ENCODE measurements around the gene SLC43A3. TPM values are rescaled to one million over a fixed set of nuclear protein-coding genes. Genes with fewer than 3 reads are reported as not detected.

The SLC43A3 gene
- total RNA-seq, 1 donor from 2014 or later = 53.5 TPM

DNA sequence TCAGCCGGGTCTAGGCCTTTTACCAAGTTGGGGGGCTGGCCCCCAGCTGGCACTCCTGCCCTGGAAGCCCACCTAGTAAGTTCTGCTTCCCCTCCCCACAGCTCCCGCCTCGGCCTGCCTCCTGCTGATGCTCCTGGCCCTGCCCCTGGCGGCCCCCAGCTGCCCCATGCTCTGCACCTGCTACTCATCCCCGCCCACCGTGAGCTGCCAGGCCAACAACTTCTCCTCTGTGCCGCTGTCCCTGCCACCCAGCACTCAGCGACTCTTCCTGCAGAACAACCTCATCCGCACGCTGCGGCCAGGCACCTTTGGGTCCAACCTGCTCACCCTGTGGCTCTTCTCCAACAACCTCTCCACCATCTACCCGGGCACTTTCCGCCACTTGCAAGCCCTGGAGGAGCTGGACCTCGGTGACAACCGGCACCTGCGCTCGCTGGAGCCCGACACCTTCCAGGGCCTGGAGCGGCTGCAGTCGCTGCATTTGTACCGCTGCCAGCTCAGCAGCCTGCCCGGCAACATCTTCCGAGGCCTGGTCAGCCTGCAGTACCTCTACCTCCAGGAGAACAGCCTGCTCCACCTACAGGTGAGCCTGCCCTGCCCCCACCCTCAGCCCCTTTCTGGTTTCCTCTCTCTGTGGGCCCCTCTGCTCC, 40.7 kb upstream of the SLC43A3 start:
- H3K27me3 ChIP-seq = no peaks in the 10 kb centered on the region
- no peaks in the 10 kb centered on the region for H3K4me1 ChIP-seq
- no peak for DNase-seq (ENCODE audit: extremely low spot score in 2 of 2)
- no peak overlapping the region for H3K4me3 ChIP-seq
- H3K9me3 ChIP-seq = no peaks in the 10 kb centered on the region
- H3K36me3 ChIP-seq = no peaks in the 10 kb centered on the region
- intact Hi-C loops (cut with DNase I) = no loop called here
- no peak overlapping the region for H3K27ac ChIP-seq
- TF ChIP-seq, protein P1, sequence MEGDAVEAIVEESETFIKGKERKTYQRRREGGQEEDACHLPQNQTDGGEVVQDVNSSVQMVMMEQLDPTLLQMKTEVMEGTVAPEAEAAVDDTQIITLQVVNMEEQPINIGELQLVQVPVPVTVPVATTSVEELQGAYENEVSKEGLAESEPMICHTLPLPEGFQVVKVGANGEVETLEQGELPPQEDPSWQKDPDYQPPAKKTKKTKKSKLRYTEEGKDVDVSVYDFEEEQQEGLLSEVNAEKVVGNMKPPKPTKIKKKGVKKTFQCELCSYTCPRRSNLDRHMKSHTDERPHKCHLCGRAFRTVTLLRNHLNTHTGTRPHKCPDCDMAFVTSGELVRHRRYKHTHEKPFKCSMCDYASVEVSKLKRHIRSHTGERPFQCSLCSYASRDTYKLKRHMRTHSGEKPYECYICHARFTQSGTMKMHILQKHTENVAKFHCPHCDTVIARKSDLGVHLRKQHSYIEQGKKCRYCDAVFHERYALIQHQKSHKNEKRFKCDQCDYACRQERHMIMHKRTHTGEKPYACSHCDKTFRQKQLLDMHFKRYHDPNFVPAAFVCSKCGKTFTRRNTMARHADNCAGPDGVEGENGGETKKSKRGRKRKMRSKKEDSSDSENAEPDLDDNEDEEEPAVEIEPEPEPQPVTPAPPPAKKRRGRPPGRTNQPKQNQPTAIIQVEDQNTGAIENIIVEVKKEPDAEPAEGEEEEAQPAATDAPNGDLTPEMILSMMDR (IDR thresholded peaks at IDR 0.05) = no peak
- no peak for TF ChIP-seq POLR2A (IDR thresholded peaks at IDR 0.05)
- no peak for TF ChIP-seq POLR2AphosphoS5 (IDR thresholded peaks at IDR 0.05; ENCODE audit: insufficient read depth in 1 of 2, low read depth in 1 of 2)

DNA sequence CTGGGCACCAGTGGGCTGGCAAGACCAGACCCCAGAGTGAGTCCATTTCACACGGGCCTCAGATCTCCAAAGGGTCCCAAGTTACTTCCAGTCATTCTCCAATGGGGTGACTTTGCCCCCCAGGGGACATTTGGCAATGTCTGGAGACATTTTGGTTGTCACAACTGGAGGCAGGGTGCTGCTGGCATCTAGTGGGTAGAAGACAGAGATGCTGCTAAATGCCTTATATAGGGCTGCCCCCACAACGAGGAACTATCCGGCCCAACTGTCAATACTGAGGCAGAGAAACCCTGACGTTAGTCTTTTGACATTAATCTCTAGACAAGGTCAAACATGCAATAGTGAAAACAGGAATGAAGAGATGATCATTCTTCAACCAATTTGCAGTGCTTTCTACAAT, 39.8 kb upstream of the SLC43A3 start:
- TF ChIP-seq, protein P1 (IDR thresholded peaks at IDR 0.05) = no peak
- TF ChIP-seq POLR2AphosphoS5 (IDR thresholded peaks at IDR 0.05; ENCODE audit: insufficient read depth in 1 of 2, low read depth in 1 of 2) (no peak), POLR2A (IDR thresholded peaks at IDR 0.05) (no peak)
- no peak overlapping the region for H3K27ac ChIP-seq
- H3K4me1 ChIP-seq = no peaks in the 10 kb centered on the region
- intact Hi-C loops (cut with DNase I) = no loop called here
- H3K27me3 ChIP-seq = no peaks in the 10 kb centered on the region
- H3K36me3 ChIP-seq = no peaks in the 10 kb centered on the region
- no peak overlapping the region for H3K4me3 ChIP-seq
- no peak for DNase-seq (ENCODE audit: extremely low spot score in 2 of 2)
- H3K9me3 ChIP-seq = no peaks in the 10 kb centered on the region

DNA sequence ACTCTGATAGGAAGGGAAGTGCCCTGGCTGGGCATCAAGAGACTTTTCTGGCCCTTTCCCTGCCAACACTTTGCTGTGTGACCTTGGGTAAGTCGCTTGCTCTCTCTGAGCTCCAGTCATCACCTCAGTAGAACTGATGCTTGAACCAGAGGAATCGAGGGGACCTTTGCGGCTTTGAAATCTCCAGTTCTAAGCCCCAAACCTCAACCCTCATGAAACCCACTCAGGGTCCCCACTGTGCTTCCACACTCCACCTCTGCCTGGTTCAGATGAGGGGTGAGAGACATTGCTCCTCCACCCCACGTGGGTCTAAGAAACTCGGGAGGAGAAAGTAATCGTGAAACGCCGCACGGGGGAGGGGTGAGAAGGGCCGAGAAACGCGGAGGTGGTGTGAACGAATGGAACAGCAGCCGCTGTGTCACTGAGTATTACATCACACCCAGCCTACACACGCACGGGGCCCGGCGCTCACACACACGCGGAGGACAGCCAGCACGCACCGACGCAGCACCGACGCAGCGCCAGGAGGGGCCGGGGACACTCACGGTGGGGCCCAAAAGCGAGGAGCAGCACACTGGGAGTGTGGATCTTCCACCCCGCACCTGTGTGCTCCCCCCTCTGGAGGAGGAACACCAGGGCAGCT, 37.7 kb upstream of the SLC43A3 start:
- no peaks in the 10 kb centered on the region for H3K36me3 ChIP-seq
- no peak overlapping the region for H3K27ac ChIP-seq
- no peak overlapping the region for H3K4me3 ChIP-seq
- no peak for DNase-seq (ENCODE audit: extremely low spot score in 2 of 2)
- TF ChIP-seq POLR2AphosphoS5 (IDR thresholded peaks at IDR 0.05; ENCODE audit: insufficient read depth in 1 of 2, low read depth in 1 of 2) (no peak), POLR2A (IDR thresholded peaks at IDR 0.05) (no peak)
- TF ChIP-seq, protein P1 (IDR thresholded peaks at IDR 0.05) = no peak
- H3K27me3 ChIP-seq = no peaks in the 10 kb centered on the region
- intact Hi-C loops (cut with DNase I) = loop anchor here (2.0 kb wide), 1 partner anchor 54 kb away; no protein-coding TSS in a partner anchor
- H3K9me3 ChIP-seq = no peaks in the 10 kb centered on the region
- peaks cover 15% of the 10 kb centered on the region for H3K4me1 ChIP-seq

DNA sequence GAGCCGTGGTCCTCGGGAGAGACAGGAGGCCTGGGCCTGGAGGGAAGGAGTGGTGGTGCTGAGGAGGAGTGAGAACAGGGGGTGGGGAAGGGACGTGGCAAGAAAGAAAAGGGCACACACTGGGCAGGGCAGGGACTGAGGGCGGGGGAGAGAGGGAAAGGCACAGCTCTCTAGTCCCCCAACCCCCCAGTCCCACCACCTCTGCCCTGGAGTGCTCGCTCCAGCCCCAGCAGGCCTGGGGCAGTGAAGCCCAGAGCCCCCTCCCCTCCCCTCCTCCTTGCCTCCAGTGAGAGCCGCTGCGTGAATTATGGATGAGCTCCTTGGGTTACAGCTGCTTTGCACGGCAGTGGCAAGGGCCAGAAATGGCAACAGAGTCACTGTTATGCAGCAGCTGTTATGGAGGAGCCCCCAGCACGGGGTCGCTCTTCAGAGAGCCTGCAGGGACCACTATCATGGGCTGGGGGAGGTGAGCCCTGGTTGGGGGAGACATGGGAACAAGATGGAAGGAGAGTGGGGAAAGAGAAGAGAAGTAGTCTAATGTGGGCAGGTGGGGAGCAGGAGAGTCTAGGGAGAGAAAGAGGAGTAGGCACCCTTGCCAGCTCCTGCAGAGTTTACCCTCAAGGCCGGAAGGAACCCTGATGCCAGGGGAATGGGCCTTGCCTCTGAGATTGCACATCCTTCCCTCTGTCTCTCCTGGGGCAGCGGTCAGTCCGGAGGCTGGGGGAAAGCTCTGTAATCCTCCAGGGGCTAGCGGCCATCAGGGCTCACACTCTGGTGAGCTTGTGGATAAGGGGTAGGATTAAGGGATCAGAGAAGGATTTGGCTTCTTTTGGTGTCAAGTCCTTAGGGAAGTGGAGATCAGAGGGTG, 37.0 kb upstream of the SLC43A3 start:
- no peaks in the 10 kb centered on the region for H3K27me3 ChIP-seq
- intact Hi-C loops (cut with DNase I) = loop anchor here (2.0 kb wide), 1 partner anchor 55 kb away; no protein-coding TSS in a partner anchor
- H3K27ac ChIP-seq = no peak overlapping the region
- no peaks in the 10 kb centered on the region for H3K9me3 ChIP-seq
- no peak for TF ChIP-seq POLR2A (IDR thresholded peaks at IDR 0.05)
- TF ChIP-seq, protein P1 (IDR thresholded peaks at IDR 0.05) = no peak
- no peak for TF ChIP-seq POLR2AphosphoS5 (IDR thresholded peaks at IDR 0.05; ENCODE audit: insufficient read depth in 1 of 2, low read depth in 1 of 2)
- DNase-seq (ENCODE audit: extremely low spot score in 2 of 2) = no peak
- H3K4me3 ChIP-seq = no peak overlapping the region
- H3K36me3 ChIP-seq = no peaks in the 10 kb centered on the region
- H3K4me1 ChIP-seq = peaks cover 23% of the 10 kb centered on the region

Data from vagina (tissue), 2 donors.